ENCODE data around the gene COL12A1. TPM values are rescaled to one million over a fixed set of nuclear protein-coding genes. Genes with fewer than 3 reads are reported as not detected.

The COL12A1 gene
- total RNA-seq, 1 donor from 2014 or later, result 11.3 TPM

DNA sequence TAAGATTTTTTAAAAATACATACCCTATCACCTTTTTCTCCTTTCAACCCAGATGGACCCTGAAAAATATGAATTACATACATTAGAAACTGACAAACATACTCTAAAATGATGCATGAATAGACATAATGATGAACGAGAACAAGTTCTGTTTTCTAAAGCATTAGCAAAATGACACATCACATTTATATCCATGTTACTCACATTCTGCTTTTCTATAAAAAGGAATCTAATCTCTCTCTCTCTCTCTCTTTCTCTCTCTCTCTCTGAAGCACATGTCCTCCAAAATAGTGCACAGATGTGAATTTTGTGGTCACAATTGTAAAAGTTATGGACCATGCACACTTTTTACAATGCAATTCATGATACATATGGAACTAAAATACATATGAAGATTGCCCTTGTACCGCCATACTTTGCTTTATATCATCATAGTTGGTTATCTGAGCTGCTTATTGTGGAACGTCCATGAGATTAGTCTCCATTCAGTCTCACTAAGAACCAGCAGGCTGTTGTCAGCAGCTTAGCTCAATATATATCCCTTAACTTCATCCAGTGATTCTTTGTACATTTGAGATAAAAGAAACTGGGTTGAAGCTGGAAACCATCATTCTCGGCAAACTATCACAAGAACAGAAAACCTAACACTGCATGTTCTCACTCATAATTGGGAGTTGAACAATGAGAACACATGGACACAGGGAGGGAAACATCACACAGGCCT lies 114.2 kb downstream of the COL12A1 start:
- no peaks in the 10 kb centered on the region for H3K36me3 ChIP-seq (ENCODE audit: control insufficient read depth, insufficient read depth, low read length)
- TF ChIP-seq, protein P1, sequence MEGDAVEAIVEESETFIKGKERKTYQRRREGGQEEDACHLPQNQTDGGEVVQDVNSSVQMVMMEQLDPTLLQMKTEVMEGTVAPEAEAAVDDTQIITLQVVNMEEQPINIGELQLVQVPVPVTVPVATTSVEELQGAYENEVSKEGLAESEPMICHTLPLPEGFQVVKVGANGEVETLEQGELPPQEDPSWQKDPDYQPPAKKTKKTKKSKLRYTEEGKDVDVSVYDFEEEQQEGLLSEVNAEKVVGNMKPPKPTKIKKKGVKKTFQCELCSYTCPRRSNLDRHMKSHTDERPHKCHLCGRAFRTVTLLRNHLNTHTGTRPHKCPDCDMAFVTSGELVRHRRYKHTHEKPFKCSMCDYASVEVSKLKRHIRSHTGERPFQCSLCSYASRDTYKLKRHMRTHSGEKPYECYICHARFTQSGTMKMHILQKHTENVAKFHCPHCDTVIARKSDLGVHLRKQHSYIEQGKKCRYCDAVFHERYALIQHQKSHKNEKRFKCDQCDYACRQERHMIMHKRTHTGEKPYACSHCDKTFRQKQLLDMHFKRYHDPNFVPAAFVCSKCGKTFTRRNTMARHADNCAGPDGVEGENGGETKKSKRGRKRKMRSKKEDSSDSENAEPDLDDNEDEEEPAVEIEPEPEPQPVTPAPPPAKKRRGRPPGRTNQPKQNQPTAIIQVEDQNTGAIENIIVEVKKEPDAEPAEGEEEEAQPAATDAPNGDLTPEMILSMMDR (IDR thresholded peaks at IDR 0.05; ENCODE audit: insufficient read depth, low read length, severe bottlenecking), result no peak
- H3K27me3 ChIP-seq (ENCODE audit: control insufficient read depth, insufficient read depth, low read length), result no peaks in the 10 kb centered on the region
- no peak overlapping the region for H3K4me3 ChIP-seq (ENCODE audit: low read depth, low read length)
- FAIRE-seq (no peak), DNase-seq (ENCODE audit: low read depth) (no peak)

DNA sequence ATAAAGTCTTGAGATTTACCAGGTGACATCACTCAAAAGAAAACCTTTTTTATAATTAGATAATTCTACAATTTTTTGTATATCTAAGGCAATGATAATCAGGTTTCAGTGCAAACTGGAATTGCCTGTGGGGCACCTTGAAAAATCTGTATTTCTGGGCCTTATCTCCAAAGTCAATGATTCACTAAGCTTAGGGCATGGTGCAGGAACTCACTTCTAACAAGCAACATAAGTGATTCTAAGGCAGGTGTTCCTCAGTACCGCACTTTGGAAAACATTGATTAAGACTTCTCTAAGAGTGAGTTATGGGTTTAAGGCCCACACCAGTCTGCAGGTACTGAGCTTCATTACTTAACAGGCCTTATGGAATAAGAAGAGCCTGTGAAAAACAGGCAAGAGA lies 115.3 kb downstream of the COL12A1 start:
- Histone ChIP-seq H3K4me3 (ENCODE audit: low read depth, low read length) (no peak overlapping the region), H3K27me3 (ENCODE audit: control insufficient read depth, insufficient read depth, low read length) (no peaks in the 10 kb centered on the region), H3K36me3 (ENCODE audit: control insufficient read depth, insufficient read depth, low read length) (no peaks in the 10 kb centered on the region)
- TF ChIP-seq, protein P1 (IDR thresholded peaks at IDR 0.05; ENCODE audit: insufficient read depth, low read length, severe bottlenecking), result no peak
- FAIRE-seq (no peak), DNase-seq (ENCODE audit: low read depth) (no peak)

DNA sequence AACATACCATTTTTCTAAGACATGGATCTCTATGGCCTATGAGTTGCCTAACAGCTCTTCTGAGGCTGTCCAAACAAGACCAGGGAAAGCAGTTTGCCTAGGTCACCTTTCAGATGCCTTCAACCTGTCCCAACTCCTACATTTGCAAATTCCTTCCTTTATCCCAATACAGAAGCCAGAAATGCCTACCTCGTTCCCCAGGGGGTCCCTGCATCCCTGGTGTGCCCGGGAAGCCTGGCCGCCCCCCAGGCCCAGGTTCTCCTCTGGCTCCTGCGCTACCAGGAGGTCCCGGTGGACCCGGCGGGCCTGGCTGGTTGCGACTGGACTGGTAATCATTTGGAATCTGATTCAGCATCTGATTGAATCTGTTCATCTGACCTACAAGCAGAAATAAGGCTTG lies 115.9 kb downstream of the COL12A1 start:
- Histone ChIP-seq H3K36me3 (ENCODE audit: control insufficient read depth, insufficient read depth, low read length) (no peaks in the 10 kb centered on the region), H3K4me3 (ENCODE audit: low read depth, low read length) (no peak overlapping the region), H3K27me3 (ENCODE audit: control insufficient read depth, insufficient read depth, low read length) (no peaks in the 10 kb centered on the region)
- FAIRE-seq (no peak), DNase-seq (ENCODE audit: low read depth) (no peak)
- TF ChIP-seq, protein P1 (IDR thresholded peaks at IDR 0.05; ENCODE audit: insufficient read depth, low read length, severe bottlenecking), result no peak

DNA sequence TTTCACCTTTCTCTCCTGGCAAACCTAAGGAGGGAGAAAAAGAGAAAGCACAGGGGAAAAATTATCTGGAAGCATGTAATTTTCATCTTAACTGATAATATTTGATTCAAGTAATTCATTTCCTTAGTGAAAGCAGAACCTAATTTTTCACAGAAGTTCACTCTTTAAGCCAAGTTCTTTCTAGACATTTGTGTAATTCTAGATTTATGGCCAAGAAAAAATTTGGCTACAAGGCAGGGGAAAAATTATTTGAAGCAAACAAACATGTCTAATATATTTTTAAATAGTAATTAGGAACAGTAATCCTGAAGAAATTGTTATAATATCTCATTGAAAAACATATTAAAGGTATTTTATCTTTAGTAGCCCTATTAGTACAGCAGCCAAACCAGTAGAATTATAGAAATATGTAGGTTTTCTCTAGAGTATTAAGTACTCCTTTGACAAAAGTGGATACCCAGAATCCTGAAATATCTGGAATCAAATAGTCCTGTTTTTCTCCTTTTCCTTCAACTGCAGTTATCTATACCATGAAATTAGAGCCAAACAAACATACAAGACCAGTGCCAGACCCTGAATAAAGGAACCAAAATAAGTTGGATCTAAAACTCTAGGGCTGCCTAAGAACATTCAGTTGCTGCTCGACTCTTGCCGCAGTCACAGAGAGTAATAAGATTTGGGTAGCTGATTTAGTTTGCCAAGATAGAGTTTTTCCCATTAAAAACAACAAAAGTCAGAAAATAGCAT lies 116.5 kb downstream of the COL12A1 start:
- FAIRE-seq, result no peak
- TF ChIP-seq, protein P1 (IDR thresholded peaks at IDR 0.05; ENCODE audit: insufficient read depth, low read length, severe bottlenecking), result no peak
- Histone ChIP-seq H3K4me3 (ENCODE audit: low read depth, low read length) (no peak overlapping the region), H3K27me3 (ENCODE audit: control insufficient read depth, insufficient read depth, low read length) (no peaks in the 10 kb centered on the region), H3K36me3 (ENCODE audit: control insufficient read depth, insufficient read depth, low read length) (no peaks in the 10 kb centered on the region)
- DNase-seq (ENCODE audit: low read depth), result no peak

DNA sequence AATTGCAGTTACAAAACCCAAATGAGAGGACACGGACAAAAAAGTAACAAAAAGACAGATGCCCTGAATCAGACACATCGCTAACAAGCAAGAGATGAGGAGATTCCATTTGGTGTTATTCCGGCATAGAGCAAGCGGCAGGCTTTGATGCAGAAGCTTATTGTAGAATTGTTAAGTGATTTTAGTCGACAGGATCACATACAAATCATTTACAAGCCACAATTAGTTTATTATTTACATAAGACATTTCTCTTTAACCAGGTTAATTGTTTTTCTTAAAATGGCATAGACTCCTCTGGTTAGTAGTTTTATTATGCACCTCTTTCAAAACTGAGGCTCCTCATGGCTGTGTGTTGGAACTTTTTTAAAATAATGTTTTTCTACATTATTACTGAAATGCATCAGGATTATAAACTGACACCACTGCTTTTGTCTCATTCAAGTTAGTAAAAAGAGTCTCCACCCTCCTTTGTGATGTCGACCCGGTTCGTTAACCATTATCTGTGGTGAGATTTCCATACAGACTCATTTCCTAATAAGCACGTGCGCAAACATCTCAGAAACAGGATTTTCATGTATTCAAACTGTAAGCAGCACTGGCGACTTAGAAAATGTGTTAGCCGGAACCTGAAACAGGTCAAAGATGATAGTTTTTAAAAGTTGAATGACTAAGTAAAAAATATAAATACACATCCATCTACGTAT lies 119.8 kb downstream of the COL12A1 start:
- H3K27me3 ChIP-seq (ENCODE audit: control insufficient read depth, insufficient read depth, low read length), result no peaks in the 10 kb centered on the region
- no peaks in the 10 kb centered on the region for H3K36me3 ChIP-seq (ENCODE audit: control insufficient read depth, insufficient read depth, low read length)
- no peak for FAIRE-seq
- no peak overlapping the region for H3K4me3 ChIP-seq (ENCODE audit: low read depth, low read length)
- no peak for DNase-seq (ENCODE audit: low read depth)
- TF ChIP-seq, protein P1 (IDR thresholded peaks at IDR 0.05; ENCODE audit: insufficient read depth, low read length, severe bottlenecking), result no peak
